CD14-positive monocyte (primary cell): Measurements from ENCODE around the gene SUPT7L. TPM values are rescaled to one million over a fixed set of nuclear protein-coding genes. Genes with fewer than 3 reads are reported as not detected.

Source experiments
- DNase-seq, 3 donors: peaks; one replicate each; pipeline ENCODE4 v3.0.0-alpha.2; 2011 to 2022
- H2AFZ ChIP-seq: 2 replicates; pipeline ENCODE4 v1.6.0; 2012; ENCODE audit warnings: mild to moderate bottlenecking, low read depth, low read length, inconsistent platforms; ENCODE audit not compliant: insufficient read depth, poor library complexity, severe bottlenecking
- H3K27ac ChIP-seq, 2 donors: 1 replicate in 1 of 2; 2 replicates in 1 of 2; pipeline ENCODE4 v1.5.1; 2012 to 2013; ENCODE audit warnings: low read length in 2 of 2, control low read depth in 1 of 2, inconsistent platforms in 1 of 2, low read depth in 1 of 2, mild to moderate bottlenecking in 1 of 2
- H3K27me3 ChIP-seq, 2 donors: one replicate each; pipeline versions ENCODE4 v1.6.0 to v1.6.1; 2011 to 2013; ENCODE audit warnings: low read length in 2 of 2; ENCODE audit not compliant: control insufficient read depth in 2 of 2, insufficient read depth in 2 of 2
- H3K36me3 ChIP-seq, 2 donors: replicated peaks in 1 of 2; 1 replicate in 1 of 2; 2 replicates in 1 of 2; pipeline versions ENCODE4 v1.5.1 to v1.6.1; 2012 to 2013; ENCODE audit warnings: low read length in 2 of 2, control low read depth in 1 of 2, inconsistent platforms in 1 of 2, mild to moderate bottlenecking in 1 of 2; ENCODE audit not compliant: insufficient read depth in 2 of 2, control insufficient read depth in 1 of 2
- H3K4me1 ChIP-seq, 2 donors: 1 replicate in 1 of 2; 2 replicates in 1 of 2; pipeline versions ENCODE4 v1.5.1 to v1.6.1; 2012 to 2013; ENCODE audit warnings: low read length in 2 of 2, control low read depth in 1 of 2, inconsistent platforms in 1 of 2, mild to moderate bottlenecking in 1 of 2, moderate library complexity in 1 of 2; ENCODE audit not compliant: insufficient read depth in 2 of 2, control insufficient read depth in 1 of 2
- H3K4me2 ChIP-seq: replicated peaks from 2 replicates; pipeline ENCODE3; 2012; ENCODE audit warnings: low read length, moderate library complexity, mild to moderate bottlenecking; ENCODE audit not compliant: poor library complexity, severe bottlenecking; ENCODE audit errors: extremely low read depth
- H3K4me3 ChIP-seq, 3 experiments: fragments of 200-600 bp in 1 of 3; sonication (generic) in 1 of 3; replicated peaks in 1 of 3; 1 replicate in 2 of 3; 2 replicates in 1 of 3; pipeline ENCODE4 v1.5.1; 2011 to 2013; ENCODE audit warnings: low read length in 3 of 3, mild to moderate bottlenecking in 3 of 3, control low read depth in 2 of 3, low read depth in 2 of 3, inconsistent platforms in 1 of 3, moderate library complexity in 1 of 3
- H3K79me2 ChIP-seq: 2 replicates; pipeline ENCODE4 v1.6.0; 2012; ENCODE audit warnings: mild to moderate bottlenecking, control low read depth, inconsistent platforms, low read length, moderate library complexity; ENCODE audit not compliant: insufficient read depth
- H3K9ac ChIP-seq: 2 replicates; pipeline ENCODE4 v1.6.0; 2017; ENCODE audit warnings: low read length, mild to moderate bottlenecking; ENCODE audit not compliant: insufficient read depth, poor library complexity, severe bottlenecking
- H3K9me3 ChIP-seq, 2 donors: replicated peaks in 1 of 2; 1 replicate in 1 of 2; 2 replicates in 1 of 2; pipeline versions ENCODE4 v1.5.1 to v1.6.1; 2012 to 2013; ENCODE audit warnings: low read length in 2 of 2, control low read depth in 1 of 2; ENCODE audit not compliant: control insufficient read depth in 1 of 2, insufficient read depth in 1 of 2
- H4K20me1 ChIP-seq: 2 replicates; pipeline ENCODE4 v1.6.0; 2012; ENCODE audit warnings: mild to moderate bottlenecking, low read length, control low read depth, moderate library complexity; ENCODE audit not compliant: insufficient read depth
- H3K27ac Mint-ChIP-seq, 7 donors: one replicate each; pipeline ENCODE4 v1.8.0; 2020; ENCODE audit warnings: mild to moderate bottlenecking in 7 of 7, mixed read lengths in 7 of 7, moderate library complexity in 6 of 7, inconsistent platforms in 2 of 7
- H3K27me3 Mint-ChIP-seq, 3 donors: one replicate each; pipeline ENCODE4 v1.8.0; 2021 to 2022; ENCODE audit warnings: low read depth in 3 of 3, mild to moderate bottlenecking in 3 of 3, mixed read lengths in 3 of 3, moderate library complexity in 3 of 3, inconsistent platforms in 1 of 3
- H3K36me3 Mint-ChIP-seq, 2 donors: one replicate each; pipeline ENCODE4 v1.8.0; 2020; ENCODE audit warnings: mixed read lengths in 2 of 2, inconsistent platforms in 1 of 2, mild to moderate bottlenecking in 1 of 2
- H3K4me1 Mint-ChIP-seq: one replicate; pipeline ENCODE4 v1.8.0; 2020; ENCODE audit warnings: mild to moderate bottlenecking, mixed read lengths
- H3K4me3 Mint-ChIP-seq, 2 donors: one replicate each; pipeline ENCODE4 v1.8.0; 2020; ENCODE audit warnings: mild to moderate bottlenecking in 2 of 2, mixed read lengths in 2 of 2, moderate library complexity in 1 of 2
- H3K9me3 Mint-ChIP-seq, 7 donors: one replicate each; pipeline ENCODE4 v1.8.0; 2020 to 2022; ENCODE audit warnings: mixed read lengths in 7 of 7, mild to moderate bottlenecking in 6 of 7, moderate library complexity in 6 of 7, inconsistent platforms in 2 of 7
- WGBS: methylation state at CpG from one replicate; pipeline ENCODE4 v1.1.5; 2013; ENCODE audit warnings: missing lambda C conversion rate; ENCODE audit not compliant: insufficient coverage; 5-methylcytosine and 5-hydroxymethylcytosine counted together
- intact Hi-C, 2 donors: fragments of 100-400 bp; cut with micrococcal nuclease; formaldehyde crosslinking; loops; one replicate each; pipeline versions ENCODE4 v1.15.0 to v1.15.1; 2023
- polyA plus RNA-seq, 3 donors: library from polyadenylated mRNA; depleted of rRNA in 1 of 3; unstranded in 2 of 3; stranded (reverse) in 1 of 3; fragments of 300-500 nt in 2 of 3; fragments of >200 nt in 1 of 3; fragmentation: Illumina TruSeq in 2 of 3; gene quantifications; 1 replicate in 2 of 3; 2 replicates in 1 of 3; pipeline ENCODE4 v1.2.3, GENCODE V29; 2012 to 2021
- TF ChIP-seq, protein P1 (sequence below): fragments of 200-600 bp; IDR thresholded peaks from one replicate; pipeline ENCODE4 v1.8.0; 2022; ENCODE audit warnings: antibody characterized with exemption, mild to moderate bottlenecking

Gene SUPT7L
- polyA plus RNA-seq, 3 donors, result 10.7 to 59.0 (median 12.2) TPM

DNA sequence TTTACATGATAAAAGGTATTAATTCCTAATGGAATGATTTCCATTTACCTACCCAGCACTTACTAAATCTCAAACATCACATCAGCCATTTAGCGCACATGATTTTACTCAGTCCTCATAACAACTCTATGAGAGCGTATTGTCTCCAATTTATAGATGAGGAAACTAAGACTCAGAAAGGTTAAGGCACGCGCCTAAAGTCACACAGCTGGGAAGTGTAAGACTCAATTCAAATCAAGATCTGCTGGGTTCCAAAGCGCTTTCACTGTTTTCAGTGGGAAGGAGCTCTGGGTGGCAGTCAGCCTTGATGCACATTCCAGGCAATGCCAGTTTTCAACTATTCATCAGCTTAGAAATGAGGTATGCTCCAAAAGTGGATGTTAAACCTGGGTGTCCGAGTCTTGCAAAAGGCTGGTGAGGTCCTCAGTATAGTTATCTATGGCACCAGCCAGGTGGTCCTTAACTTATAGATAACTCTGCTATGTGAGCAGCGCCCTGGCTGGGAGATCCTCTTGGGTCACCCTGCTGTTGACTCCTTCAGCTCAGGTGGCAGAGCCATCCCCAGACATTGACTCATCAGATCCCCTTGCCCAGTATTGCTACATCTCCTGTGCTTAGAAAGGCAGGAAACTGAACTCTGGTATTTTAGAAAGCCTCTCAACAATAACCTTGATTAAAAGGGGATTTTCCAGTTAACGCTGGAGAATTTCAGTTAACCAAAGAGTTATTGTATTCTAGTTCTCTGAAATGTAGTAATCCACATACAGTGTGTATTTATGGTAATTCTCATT lies 47.4 kb upstream of the SUPT7L start:
- Mint-ChIP-seq H3K27ac (no peak overlapping the region), H3K4me3 (no peak overlapping the region), H3K9me3 (peaks cover 0 to 11% (median 3%) of the 10 kb centered on the region in 7 donors), H3K36me3 (peaks cover 0 to 8% of the 10 kb centered on the region in 2 donors), H3K4me1 (peaks cover 12% of the 10 kb centered on the region), H3K27me3 (peaks cover 19 to 22% (median 19%) of the 10 kb centered on the region in 3 donors)
- no peak overlapping the region for H3K9ac ChIP-seq
- H3K36me3 ChIP-seq, result no peaks in the 10 kb centered on the region
- no peaks in the 10 kb centered on the region for H4K20me1 ChIP-seq
- H3K4me1 ChIP-seq, result peaks cover 8 to 12% of the 10 kb centered on the region in 2 donors
- H3K4me3 ChIP-seq, result no peak overlapping the region
- H2AFZ ChIP-seq, result no peak overlapping the region
- no peak overlapping the region for H3K4me2 ChIP-seq
- H3K27me3 ChIP-seq, result peaks cover 11 to 12% of the 10 kb centered on the region in 2 donors
- H3K27ac ChIP-seq, result no peak overlapping the region
- TF ChIP-seq, protein P1, sequence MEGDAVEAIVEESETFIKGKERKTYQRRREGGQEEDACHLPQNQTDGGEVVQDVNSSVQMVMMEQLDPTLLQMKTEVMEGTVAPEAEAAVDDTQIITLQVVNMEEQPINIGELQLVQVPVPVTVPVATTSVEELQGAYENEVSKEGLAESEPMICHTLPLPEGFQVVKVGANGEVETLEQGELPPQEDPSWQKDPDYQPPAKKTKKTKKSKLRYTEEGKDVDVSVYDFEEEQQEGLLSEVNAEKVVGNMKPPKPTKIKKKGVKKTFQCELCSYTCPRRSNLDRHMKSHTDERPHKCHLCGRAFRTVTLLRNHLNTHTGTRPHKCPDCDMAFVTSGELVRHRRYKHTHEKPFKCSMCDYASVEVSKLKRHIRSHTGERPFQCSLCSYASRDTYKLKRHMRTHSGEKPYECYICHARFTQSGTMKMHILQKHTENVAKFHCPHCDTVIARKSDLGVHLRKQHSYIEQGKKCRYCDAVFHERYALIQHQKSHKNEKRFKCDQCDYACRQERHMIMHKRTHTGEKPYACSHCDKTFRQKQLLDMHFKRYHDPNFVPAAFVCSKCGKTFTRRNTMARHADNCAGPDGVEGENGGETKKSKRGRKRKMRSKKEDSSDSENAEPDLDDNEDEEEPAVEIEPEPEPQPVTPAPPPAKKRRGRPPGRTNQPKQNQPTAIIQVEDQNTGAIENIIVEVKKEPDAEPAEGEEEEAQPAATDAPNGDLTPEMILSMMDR, result no peak
- no peaks in the 10 kb centered on the region for H3K79me2 ChIP-seq
- H3K9me3 ChIP-seq, result no peaks in the 10 kb centered on the region
- WGBS, result 94% methylated on average over 6 of the region's 8 CpGs
- DNase-seq, result peak in 2 of 3 donors; percentile 21 to 50
- intact Hi-C loops, result no loop called here

DNA sequence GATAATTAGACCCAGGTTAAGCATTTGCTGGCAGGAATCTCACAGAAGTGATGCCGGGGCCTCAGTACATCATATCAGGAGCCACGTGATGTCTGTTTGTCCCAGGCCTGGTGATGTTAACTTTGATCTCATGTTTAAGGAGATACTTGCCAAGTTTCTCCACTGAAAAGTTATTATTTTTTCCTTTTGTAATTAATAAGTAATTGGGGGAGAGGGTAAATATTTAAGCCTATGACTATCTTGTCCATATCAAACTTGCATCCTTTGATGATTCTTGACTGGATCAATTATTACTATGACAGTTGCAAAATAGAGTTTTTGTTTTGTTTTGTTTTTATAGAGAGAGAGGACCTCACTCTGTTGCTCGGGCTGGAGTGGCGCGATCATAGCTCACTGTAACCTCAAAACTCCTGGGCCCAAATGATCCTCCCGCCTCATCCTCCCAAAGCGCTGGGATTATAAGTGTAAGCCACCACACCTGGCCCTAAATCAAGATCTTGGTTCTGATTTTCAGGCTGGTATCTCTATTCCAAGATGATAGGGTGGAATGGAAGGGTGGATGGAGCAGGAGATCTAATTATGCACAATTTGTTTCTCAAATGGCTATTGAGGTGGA lies 46.7 kb upstream of the SUPT7L start:
- H3K9ac ChIP-seq, result no peak overlapping the region
- Mint-ChIP-seq H3K9me3 (peaks cover 0 to 9% (median 3%) of the 10 kb centered on the region in 7 donors), H3K27ac (no peak overlapping the region), H3K36me3 (peaks cover 0 to 8% of the 10 kb centered on the region in 2 donors), H3K27me3 (peaks cover 13 to 20% (median 14%) of the 10 kb centered on the region in 3 donors), H3K4me1 (peaks cover 15% of the 10 kb centered on the region), H3K4me3 (no peak overlapping the region)
- H3K27ac ChIP-seq, result no peak overlapping the region
- H3K79me2 ChIP-seq, result no peaks in the 10 kb centered on the region
- no peak overlapping the region for H2AFZ ChIP-seq
- 93% methylated on average over 3 of the region's 7 CpGs for WGBS
- DNase-seq, result no peak
- no peak overlapping the region for H3K4me2 ChIP-seq
- H4K20me1 ChIP-seq, result no peaks in the 10 kb centered on the region
- peaks cover 8% of the 10 kb centered on the region in 2 donors for H3K27me3 ChIP-seq
- H3K4me3 ChIP-seq, result no peak overlapping the region
- peaks cover 11 to 13% of the 10 kb centered on the region in 2 donors for H3K4me1 ChIP-seq
- TF ChIP-seq, protein P1, result no peak
- intact Hi-C loops, result loop anchor here in 1 of 2 donors (5.0 kb wide), 1 partner anchor 682 kb away; the partner anchor contains the start of gene FOSL2
- H3K9me3 ChIP-seq, result no peaks in the 10 kb centered on the region
- no peaks in the 10 kb centered on the region for H3K36me3 ChIP-seq
